ENCODE data around the gene CAPN9.

GRCh38 chr1:230818901-230819300 is 71.7 kb downstream of the CAPN9 start:
- TF ChIP-seq POLR2A (IDR thresholded peaks at IDR 0.05) = no peak
- TF ChIP-seq, protein P1, sequence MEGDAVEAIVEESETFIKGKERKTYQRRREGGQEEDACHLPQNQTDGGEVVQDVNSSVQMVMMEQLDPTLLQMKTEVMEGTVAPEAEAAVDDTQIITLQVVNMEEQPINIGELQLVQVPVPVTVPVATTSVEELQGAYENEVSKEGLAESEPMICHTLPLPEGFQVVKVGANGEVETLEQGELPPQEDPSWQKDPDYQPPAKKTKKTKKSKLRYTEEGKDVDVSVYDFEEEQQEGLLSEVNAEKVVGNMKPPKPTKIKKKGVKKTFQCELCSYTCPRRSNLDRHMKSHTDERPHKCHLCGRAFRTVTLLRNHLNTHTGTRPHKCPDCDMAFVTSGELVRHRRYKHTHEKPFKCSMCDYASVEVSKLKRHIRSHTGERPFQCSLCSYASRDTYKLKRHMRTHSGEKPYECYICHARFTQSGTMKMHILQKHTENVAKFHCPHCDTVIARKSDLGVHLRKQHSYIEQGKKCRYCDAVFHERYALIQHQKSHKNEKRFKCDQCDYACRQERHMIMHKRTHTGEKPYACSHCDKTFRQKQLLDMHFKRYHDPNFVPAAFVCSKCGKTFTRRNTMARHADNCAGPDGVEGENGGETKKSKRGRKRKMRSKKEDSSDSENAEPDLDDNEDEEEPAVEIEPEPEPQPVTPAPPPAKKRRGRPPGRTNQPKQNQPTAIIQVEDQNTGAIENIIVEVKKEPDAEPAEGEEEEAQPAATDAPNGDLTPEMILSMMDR (IDR thresholded peaks at IDR 0.05) = no peak
